ENCODE data around the gene DNAH5. TPM values are rescaled to one million over a fixed set of nuclear protein-coding genes. Genes with fewer than 3 reads are reported as not detected.
A peak's percentile ranks its signal among the peaks of the same experiment; 100 is the strongest.

The DNAH5 gene
- total RNA-seq, 1 donor from 2014 or later, result 2.7 TPM

DNA sequence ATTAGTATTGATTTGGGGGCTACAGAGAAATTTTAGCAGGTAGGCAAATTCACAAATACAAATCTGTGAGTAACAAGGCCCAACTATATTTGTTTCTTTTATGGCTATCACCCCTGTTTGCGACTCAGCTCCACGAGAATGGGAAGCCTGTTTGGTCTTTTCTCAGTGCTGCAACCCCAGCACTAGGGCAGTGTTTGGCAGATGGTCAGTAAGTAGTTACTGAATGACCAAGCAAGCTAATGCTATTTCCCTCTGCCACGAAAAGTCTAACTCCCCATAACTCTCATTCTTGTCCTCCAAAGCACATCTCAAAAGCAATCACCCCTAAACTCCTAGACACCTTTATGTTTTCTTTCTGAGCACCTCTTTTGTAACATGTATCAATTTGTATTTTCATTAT is 245.6 kb downstream of the DNAH5 start:
- H3K4me3 ChIP-seq (ENCODE audit: low read depth, low read length), result no peak overlapping the region
- TF ChIP-seq, protein P1, sequence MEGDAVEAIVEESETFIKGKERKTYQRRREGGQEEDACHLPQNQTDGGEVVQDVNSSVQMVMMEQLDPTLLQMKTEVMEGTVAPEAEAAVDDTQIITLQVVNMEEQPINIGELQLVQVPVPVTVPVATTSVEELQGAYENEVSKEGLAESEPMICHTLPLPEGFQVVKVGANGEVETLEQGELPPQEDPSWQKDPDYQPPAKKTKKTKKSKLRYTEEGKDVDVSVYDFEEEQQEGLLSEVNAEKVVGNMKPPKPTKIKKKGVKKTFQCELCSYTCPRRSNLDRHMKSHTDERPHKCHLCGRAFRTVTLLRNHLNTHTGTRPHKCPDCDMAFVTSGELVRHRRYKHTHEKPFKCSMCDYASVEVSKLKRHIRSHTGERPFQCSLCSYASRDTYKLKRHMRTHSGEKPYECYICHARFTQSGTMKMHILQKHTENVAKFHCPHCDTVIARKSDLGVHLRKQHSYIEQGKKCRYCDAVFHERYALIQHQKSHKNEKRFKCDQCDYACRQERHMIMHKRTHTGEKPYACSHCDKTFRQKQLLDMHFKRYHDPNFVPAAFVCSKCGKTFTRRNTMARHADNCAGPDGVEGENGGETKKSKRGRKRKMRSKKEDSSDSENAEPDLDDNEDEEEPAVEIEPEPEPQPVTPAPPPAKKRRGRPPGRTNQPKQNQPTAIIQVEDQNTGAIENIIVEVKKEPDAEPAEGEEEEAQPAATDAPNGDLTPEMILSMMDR (IDR thresholded peaks at IDR 0.05; ENCODE audit: insufficient read depth, low read length, poor library complexity, severe bottlenecking), result no peak
- no peak for DNase-seq (ENCODE audit: low read depth)
- no peaks in the 10 kb centered on the region for H3K36me3 ChIP-seq (ENCODE audit: control insufficient read depth, insufficient read depth, low read length)
- no peaks in the 10 kb centered on the region for H3K27me3 ChIP-seq (ENCODE audit: control insufficient read depth, insufficient read depth, low read length)

DNA sequence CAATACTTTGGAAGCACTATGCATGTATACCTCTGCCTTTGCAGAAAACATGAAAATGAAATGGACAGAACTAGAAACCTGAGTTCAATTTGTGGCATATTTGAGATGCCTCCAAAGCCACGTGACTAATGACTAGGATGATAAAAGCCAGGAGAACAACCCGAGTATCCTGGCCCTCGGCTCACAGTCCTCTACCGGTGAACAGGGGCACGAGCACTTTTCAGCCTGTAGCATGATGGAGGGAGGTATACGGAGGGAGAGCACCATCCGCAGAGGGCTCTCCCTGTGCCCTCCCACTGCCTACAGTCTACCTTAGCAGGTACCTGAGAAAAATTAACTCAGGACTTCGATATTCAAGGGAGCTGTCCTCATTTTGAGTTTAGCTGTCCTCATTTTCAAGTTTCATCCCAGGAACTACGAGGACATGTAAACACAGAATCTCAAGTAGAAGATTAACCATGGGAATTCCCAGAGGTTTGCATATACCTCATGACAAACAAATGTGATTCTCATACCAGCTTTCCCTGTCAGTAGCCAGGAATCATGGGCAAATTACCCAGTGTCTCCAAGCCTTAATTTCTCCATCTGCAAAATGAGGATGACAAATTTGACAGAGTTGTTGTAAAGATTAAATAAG is 249.3 kb downstream of the DNAH5 start:
- TF ChIP-seq, protein P1 (IDR thresholded peaks at IDR 0.05; ENCODE audit: insufficient read depth, low read length, poor library complexity, severe bottlenecking), result no peak
- Histone ChIP-seq H3K4me3 (ENCODE audit: low read depth, low read length) (no peak overlapping the region), H3K36me3 (ENCODE audit: control insufficient read depth, insufficient read depth, low read length) (no peaks in the 10 kb centered on the region), H3K27me3 (ENCODE audit: control insufficient read depth, insufficient read depth, low read length) (no peaks in the 10 kb centered on the region)
- DNase-seq (ENCODE audit: low read depth), result peak; percentile 42

DNA sequence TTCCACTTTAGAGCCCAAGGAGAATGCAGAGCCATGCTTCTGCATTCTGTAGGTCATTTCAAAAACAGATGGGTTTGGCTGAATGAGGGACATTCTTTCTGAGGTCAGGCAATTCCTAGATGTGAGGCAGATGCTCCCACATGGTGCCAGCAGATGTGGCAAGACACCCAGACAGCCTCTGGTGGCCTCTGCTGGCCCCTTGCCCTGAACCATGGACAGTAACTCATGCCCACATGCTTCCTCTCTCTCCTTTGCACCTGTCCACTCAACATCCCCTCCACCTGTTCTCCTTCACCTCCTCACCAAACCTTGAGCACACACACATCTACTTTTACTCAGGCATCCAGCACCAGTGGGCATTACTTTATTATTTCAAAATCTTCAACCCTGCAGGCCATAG is 252.3 kb downstream of the DNAH5 start:
- TF ChIP-seq, protein P1 (IDR thresholded peaks at IDR 0.05; ENCODE audit: insufficient read depth, low read length, poor library complexity, severe bottlenecking), result no peak

DNA sequence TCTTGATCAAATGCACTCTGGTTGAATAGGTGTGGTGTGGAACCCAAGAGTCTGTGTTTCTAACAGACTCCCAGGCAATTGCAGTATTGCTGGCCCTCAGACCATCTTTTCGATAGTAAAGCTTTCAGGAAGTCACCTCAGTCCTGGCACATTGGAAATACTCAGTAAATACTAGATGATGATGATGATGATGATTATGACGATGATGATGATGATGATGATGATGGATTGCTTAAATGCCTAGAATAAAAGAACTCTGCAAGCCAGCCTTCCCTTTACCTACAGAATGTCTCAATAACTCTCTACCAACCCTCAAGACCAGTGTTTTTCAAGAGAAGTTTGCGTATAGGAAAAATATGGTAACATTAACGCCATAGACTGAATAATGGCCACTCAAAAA is 268.0 kb downstream of the DNAH5 start:
- no peak overlapping the region for H3K4me3 ChIP-seq (ENCODE audit: low read depth, low read length)
- DNase-seq (ENCODE audit: low read depth), result no peak
- TF ChIP-seq, protein P1 (IDR thresholded peaks at IDR 0.05; ENCODE audit: insufficient read depth, low read length, poor library complexity, severe bottlenecking), result no peak
- H3K27me3 ChIP-seq (ENCODE audit: control insufficient read depth, insufficient read depth, low read length), result no peaks in the 10 kb centered on the region
- no peaks in the 10 kb centered on the region for H3K36me3 ChIP-seq (ENCODE audit: control insufficient read depth, insufficient read depth, low read length)

More for the DNA sequence above, 252.3 kb downstream of the DNAH5 start:
- Histone ChIP-seq H3K4me3 (ENCODE audit: low read depth, low read length) (no peak overlapping the region), H3K36me3 (ENCODE audit: control insufficient read depth, insufficient read depth, low read length) (no peaks in the 10 kb centered on the region), H3K27me3 (ENCODE audit: control insufficient read depth, insufficient read depth, low read length) (no peaks in the 10 kb centered on the region)
- DNase-seq (ENCODE audit: low read depth), result no peak

DNA sequence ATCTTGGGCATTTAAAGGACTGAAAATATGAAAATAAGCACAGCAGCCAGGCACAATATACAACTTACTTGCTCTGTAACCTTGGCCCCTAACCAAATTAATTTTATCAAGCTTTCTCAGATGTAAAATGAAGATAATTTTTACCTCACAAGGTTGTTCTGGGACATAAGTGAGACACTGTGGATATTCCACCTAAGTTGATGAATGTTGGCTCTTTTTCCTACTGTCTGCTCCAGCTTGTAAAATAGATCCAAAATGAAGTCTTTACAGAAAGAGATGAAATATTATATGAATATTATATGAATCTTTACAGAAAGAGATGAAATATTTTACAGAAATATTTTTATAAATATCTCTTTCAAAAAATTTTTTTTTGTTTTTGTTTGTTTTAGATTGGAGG is 270.1 kb downstream of the DNAH5 start:
- Histone ChIP-seq H3K4me3 (ENCODE audit: low read depth, low read length) (no peak overlapping the region), H3K36me3 (ENCODE audit: control insufficient read depth, insufficient read depth, low read length) (no peaks in the 10 kb centered on the region), H3K27me3 (ENCODE audit: control insufficient read depth, insufficient read depth, low read length) (no peaks in the 10 kb centered on the region)
- TF ChIP-seq, protein P1 (IDR thresholded peaks at IDR 0.05; ENCODE audit: insufficient read depth, low read length, poor library complexity, severe bottlenecking), result no peak
- no peak for DNase-seq (ENCODE audit: low read depth)

DNA sequence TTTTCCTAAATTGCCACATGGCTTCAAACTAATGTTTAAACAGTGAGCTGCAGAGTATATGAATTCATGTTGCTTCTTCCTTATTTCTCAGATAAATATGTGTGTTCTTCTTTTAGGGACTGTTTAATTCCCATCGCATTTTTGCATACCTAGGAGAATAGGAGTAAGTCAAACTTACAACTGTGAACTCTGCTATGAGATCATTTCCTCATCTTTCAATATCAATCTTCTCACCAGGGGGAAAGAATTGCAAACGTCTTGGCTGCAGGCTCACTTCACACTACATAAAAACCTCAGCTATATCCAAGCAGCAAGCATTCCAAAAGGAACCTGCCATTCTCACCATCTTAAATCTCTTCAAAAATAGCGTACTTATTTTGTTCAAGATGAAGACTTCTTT is 271.0 kb downstream of the DNAH5 start:
- DNase-seq (ENCODE audit: low read depth), result no peak
- TF ChIP-seq, protein P1 (IDR thresholded peaks at IDR 0.05; ENCODE audit: insufficient read depth, low read length, poor library complexity, severe bottlenecking), result no peak

More for the DNA sequence above, 271.0 kb downstream of the DNAH5 start:
- Histone ChIP-seq H3K27me3 (ENCODE audit: control insufficient read depth, insufficient read depth, low read length) (no peaks in the 10 kb centered on the region), H3K36me3 (ENCODE audit: control insufficient read depth, insufficient read depth, low read length) (no peaks in the 10 kb centered on the region), H3K4me3 (ENCODE audit: low read depth, low read length) (no peak overlapping the region)
